Lung (tissue), 12 donors: ENCODE results near the gene NFU1. TPM values are rescaled to one million over a fixed set of nuclear protein-coding genes. Genes with fewer than 3 reads are reported as not detected.
A peak's percentile ranks its signal among the peaks of the same experiment; 100 is the strongest.

Experiments used
- ATAC-seq: fragments of 200-7000 bp; cut with Tn5 transposase; one replicate; pipeline ENCODE4 v1.9.1; 2020; ENCODE audit warnings: moderate number of reproducible peaks; ENCODE audit not compliant: insufficient read depth, low FRiP score
- DNase-seq, 3 donors: peaks; one replicate each; pipeline ENCODE4 v3.0.0-alpha.2; 2013 to 2017
- H3K27ac ChIP-seq, 2 donors: one replicate each; pipeline ENCODE4 v1.5.1; 2013; ENCODE audit warnings: mild to moderate bottlenecking in 2 of 2, moderate library complexity in 2 of 2, control low read depth in 1 of 2, inconsistent platforms in 1 of 2, low read depth in 1 of 2, low read length in 1 of 2
- H3K27me3 ChIP-seq, 3 donors: one replicate each; pipeline ENCODE4 v1.5.1; 2013; ENCODE audit warnings: low read length in 2 of 3; ENCODE audit not compliant: control insufficient read depth in 3 of 3, insufficient read depth in 3 of 3
- H3K36me3 ChIP-seq, 4 donors: one replicate each; pipeline ENCODE4 v1.5.1; 2013; ENCODE audit warnings: low read length in 4 of 4, mild to moderate bottlenecking in 1 of 4, moderate library complexity in 1 of 4; ENCODE audit not compliant: control insufficient read depth in 4 of 4, insufficient read depth in 4 of 4
- H3K4me1 ChIP-seq, 5 donors: one replicate each; pipeline ENCODE4 v1.5.1; 2013; ENCODE audit warnings: low read length in 5 of 5, mild to moderate bottlenecking in 2 of 5, moderate library complexity in 1 of 5; ENCODE audit not compliant: control insufficient read depth in 5 of 5, insufficient read depth in 5 of 5
- H3K4me3 ChIP-seq: one replicate; pipeline ENCODE4 v1.5.1; 2013; ENCODE audit warnings: mild to moderate bottlenecking, control low read depth, moderate library complexity
- H3K9ac ChIP-seq, 2 donors: one replicate each; pipeline ENCODE4 v1.5.1; 2013; ENCODE audit warnings: low read length in 2 of 2, control low read depth in 1 of 2; ENCODE audit not compliant: insufficient read depth in 1 of 2
- H3K9me3 ChIP-seq, 4 donors: one replicate each; pipeline ENCODE4 v1.5.1; 2013; ENCODE audit warnings: low read length in 3 of 4, mild to moderate bottlenecking in 1 of 4, moderate library complexity in 1 of 4; ENCODE audit not compliant: control insufficient read depth in 4 of 4, insufficient read depth in 3 of 4
- CTCF ChIP-seq: IDR thresholded peaks from 2 replicates; pipeline ENCODE4 v1.5.1; 2012; ENCODE audit warnings: mild to moderate bottlenecking; ENCODE audit errors: control extremely low read depth, extremely low read depth
- WGBS, 2 donors: extraction: QIAGEN DNeasy Blood & Tissue Kit; methylation state at CpG; one replicate each; pipeline ENCODE4 v1.1.7; 2013; 5-methylcytosine and 5-hydroxymethylcytosine counted together
- polyA plus RNA-seq, 2 donors: library from polyadenylated mRNA; stranded (reverse); fragments of 200-250 nt; gene quantifications; one replicate each; pipeline ENCODE4 v1.2.1, GENCODE V29; 2013
- total RNA-seq, 2 donors: library from RNA; depleted of rRNA in 1 of 2; stranded (reverse); fragments of >200 nt in 1 of 2; gene quantifications; one replicate each; pipeline ENCODE4 v1.2.1, GENCODE V29; 2014 to 2021
- donor health status: control.
- donor health status: control.
- donor health status: Bipolar disorder and iron deficiency.
- donor health status: healthy.
- donor health status: DM: yes; HTN: yes; CAD: no.

The NFU1 gene
- total and polyA plus RNA-seq, 4 donors, result 28.6 to 49.0 (median 32.1) TPM

GRCh38 chr2:69390001-69390400 is 47.2 kb downstream of the NFU1 start:
- 83 to 91% methylated on average over 3 of the region's 3 CpGs for WGBS, 2 donors
- Histone ChIP-seq H3K27ac (no peak overlapping the region), H3K4me1 (peaks cover 0 to 18% (median 7%) of the 10 kb centered on the region in 5 donors), H3K4me3 (no peak overlapping the region), H3K9me3 (no peaks in the 10 kb centered on the region), H3K9ac (no peak overlapping the region), H3K27me3 (no peaks in the 10 kb centered on the region), H3K36me3 (peaks cover 0 to 4% (median 1%) of the 10 kb centered on the region in 4 donors)
- ATAC-seq (no peak), DNase-seq (no peak)
- TF ChIP-seq CTCF, result no peak

- DNase-seq, result no peak
- TF ChIP-seq CTCF, result no peak
These were observed 48.0 kb downstream of the NFU1 start for GRCh38 chr2:69389271-69389670.

GRCh38 chr2:69387770-69388481 is 49.3 kb downstream of the NFU1 start:
- Histone ChIP-seq H3K4me3 (no peak overlapping the region), H3K9me3 (no peaks in the 10 kb centered on the region), H3K36me3 (no peaks in the 10 kb centered on the region), H3K27me3 (no peaks in the 10 kb centered on the region), H3K27ac (peak overlapping the region in 1 of 2 donors; percentile 92), H3K4me1 (peaks cover 0 to 18% (median 9%) of the 10 kb centered on the region in 5 donors), H3K9ac (peak overlapping the region; percentile 80 to 94)
- DNase-seq (peak; percentile 17 to 23 (median 18)), ATAC-seq (no peak)
- TF ChIP-seq CTCF, result no peak
- 68 to 80% methylated on average over 14 of the region's 14 CpGs for WGBS, 2 donors

More at GRCh38 chr2:69389271-69389670, 48.0 kb downstream of the NFU1 start:
- no peak for ATAC-seq
- Histone ChIP-seq H3K4me3 (no peak overlapping the region), H3K9me3 (no peaks in the 10 kb centered on the region), H3K27ac (no peak overlapping the region), H3K4me1 (peaks cover 0 to 18% (median 7%) of the 10 kb centered on the region in 5 donors), H3K36me3 (peaks cover 0 to 3% (median 0%) of the 10 kb centered on the region in 4 donors), H3K27me3 (no peaks in the 10 kb centered on the region), H3K9ac (no peak overlapping the region)
- 98 to 99% methylated on average over 3 of the region's 3 CpGs for WGBS, 2 donors
